ENCODE measurements around the gene DCC.

DCC gene

DNA sequence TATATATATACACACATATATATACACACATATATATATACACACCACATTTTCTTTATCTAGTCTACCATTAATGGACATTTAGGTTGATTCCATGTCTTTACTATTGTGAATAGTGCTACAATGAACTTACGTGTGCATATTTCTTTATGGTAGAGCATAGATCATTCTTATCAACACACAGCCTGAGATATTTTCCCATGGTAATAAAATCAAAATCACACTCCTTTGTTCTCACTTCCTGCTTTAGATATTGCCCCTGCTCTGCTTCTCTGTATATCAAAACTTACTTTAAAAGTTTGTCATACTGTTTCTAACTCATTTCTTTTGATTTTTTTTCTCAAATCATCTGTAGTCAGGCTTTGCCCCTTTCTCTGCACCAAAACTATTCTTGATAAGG is 119.9 kb downstream of the DCC start:
- no peak overlapping the region for H3K4me3 ChIP-seq (ENCODE audit: low read length)
- H3K9me3 ChIP-seq (ENCODE audit: insufficient read depth, low read depth, low read length), result no peaks in the 10 kb centered on the region
- H3K9ac ChIP-seq (ENCODE audit: low read depth, low read length), result no peak overlapping the region
- no peaks in the 10 kb centered on the region for H3K36me3 ChIP-seq (ENCODE audit: insufficient read depth, low read length)
- H3K27me3 ChIP-seq (ENCODE audit: insufficient read depth, low read length), result no peaks in the 10 kb centered on the region
- H3K4me1 ChIP-seq (ENCODE audit: insufficient read depth, low read length), result no peaks in the 10 kb centered on the region
- no peak overlapping the region for H3K27ac ChIP-seq (ENCODE audit: low read depth, low read length)
- WGBS, result 100% methylated on average over 1 of the region's 1 CpG

GRCh38 chr18:52462853-52463252 is 122.9 kb downstream of the DCC start:
- H3K27me3 ChIP-seq (ENCODE audit: insufficient read depth, low read length), result no peaks in the 10 kb centered on the region
- H3K9ac ChIP-seq (ENCODE audit: low read depth, low read length), result no peak overlapping the region
- 97% methylated on average over 4 of the region's 4 CpGs for WGBS
- H3K4me1 ChIP-seq (ENCODE audit: insufficient read depth, low read length), result no peaks in the 10 kb centered on the region
- H3K9me3 ChIP-seq (ENCODE audit: insufficient read depth, low read depth, low read length), result no peaks in the 10 kb centered on the region
- no peak overlapping the region for H3K27ac ChIP-seq (ENCODE audit: low read depth, low read length)
- H3K4me3 ChIP-seq (ENCODE audit: low read length), result no peak overlapping the region
- H3K36me3 ChIP-seq (ENCODE audit: insufficient read depth, low read length), result no peaks in the 10 kb centered on the region

GRCh38 chr18:52465391-52465790 is 125.4 kb downstream of the DCC start:
- Histone ChIP-seq H3K9ac (ENCODE audit: low read depth, low read length) (no peak overlapping the region), H3K27me3 (ENCODE audit: insufficient read depth, low read length) (no peaks in the 10 kb centered on the region), H3K9me3 (ENCODE audit: insufficient read depth, low read depth, low read length) (no peaks in the 10 kb centered on the region), H3K27ac (ENCODE audit: low read depth, low read length) (no peak overlapping the region), H3K4me3 (ENCODE audit: low read length) (no peak overlapping the region), H3K4me1 (ENCODE audit: insufficient read depth, low read length) (no peaks in the 10 kb centered on the region), H3K36me3 (ENCODE audit: insufficient read depth, low read length) (no peaks in the 10 kb centered on the region)
- WGBS, result 61% methylated on average over 4 of the region's 4 CpGs

GRCh38 chr18:52468496-52468895 is 128.5 kb downstream of the DCC start:
- Histone ChIP-seq H3K4me1 (ENCODE audit: insufficient read depth, low read length) (no peaks in the 10 kb centered on the region), H3K36me3 (ENCODE audit: insufficient read depth, low read length) (no peaks in the 10 kb centered on the region), H3K27me3 (ENCODE audit: insufficient read depth, low read length) (no peaks in the 10 kb centered on the region), H3K4me3 (ENCODE audit: low read length) (no peak overlapping the region), H3K9ac (ENCODE audit: low read depth, low read length) (no peak overlapping the region), H3K27ac (ENCODE audit: low read depth, low read length) (no peak overlapping the region), H3K9me3 (ENCODE audit: insufficient read depth, low read depth, low read length) (no peaks in the 10 kb centered on the region)
- WGBS, result 90% methylated on average over 1 of the region's 1 CpG

DNA sequence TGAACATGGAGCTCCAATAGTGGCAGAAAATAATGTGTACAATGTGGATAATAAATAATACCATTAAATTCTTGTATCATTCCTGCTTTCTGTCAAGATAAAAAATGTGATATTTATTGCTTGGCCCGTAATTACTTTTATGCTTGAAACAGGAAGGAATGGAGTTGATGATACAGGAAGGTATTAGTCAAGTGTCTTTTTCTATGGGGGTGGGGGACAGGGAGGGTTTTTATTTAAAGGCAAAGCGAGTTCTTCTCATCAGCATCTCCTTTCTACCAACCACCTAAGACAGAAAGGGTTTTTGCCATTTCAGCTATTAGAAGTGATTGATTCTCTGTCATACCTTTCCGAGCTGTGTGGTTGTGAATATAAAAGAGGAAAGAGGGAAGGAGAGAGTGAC is 135.3 kb downstream of the DCC start:
- Histone ChIP-seq H3K9me3 (ENCODE audit: insufficient read depth, low read depth, low read length) (no peaks in the 10 kb centered on the region), H3K9ac (ENCODE audit: low read depth, low read length) (no peak overlapping the region), H3K36me3 (ENCODE audit: insufficient read depth, low read length) (no peaks in the 10 kb centered on the region), H3K4me1 (ENCODE audit: insufficient read depth, low read length) (no peaks in the 10 kb centered on the region), H3K27ac (ENCODE audit: low read depth, low read length) (no peak overlapping the region), H3K27me3 (ENCODE audit: insufficient read depth, low read length) (no peaks in the 10 kb centered on the region), H3K4me3 (ENCODE audit: low read length) (no peak overlapping the region)
- WGBS, result 92% methylated on average over 2 of the region's 3 CpGs

GRCh38 chr18:52481116-52481515 is 141.1 kb downstream of the DCC start:
- no peak overlapping the region for H3K4me3 ChIP-seq (ENCODE audit: low read length)
- H3K4me1 ChIP-seq (ENCODE audit: insufficient read depth, low read length), result no peaks in the 10 kb centered on the region
- no peaks in the 10 kb centered on the region for H3K36me3 ChIP-seq (ENCODE audit: insufficient read depth, low read length)
- H3K9ac ChIP-seq (ENCODE audit: low read depth, low read length), result no peak overlapping the region
- H3K27ac ChIP-seq (ENCODE audit: low read depth, low read length), result no peak overlapping the region
- no peaks in the 10 kb centered on the region for H3K9me3 ChIP-seq (ENCODE audit: insufficient read depth, low read depth, low read length)
- 94% methylated on average over 6 of the region's 6 CpGs for WGBS
- H3K27me3 ChIP-seq (ENCODE audit: insufficient read depth, low read length), result no peaks in the 10 kb centered on the region

DNA sequence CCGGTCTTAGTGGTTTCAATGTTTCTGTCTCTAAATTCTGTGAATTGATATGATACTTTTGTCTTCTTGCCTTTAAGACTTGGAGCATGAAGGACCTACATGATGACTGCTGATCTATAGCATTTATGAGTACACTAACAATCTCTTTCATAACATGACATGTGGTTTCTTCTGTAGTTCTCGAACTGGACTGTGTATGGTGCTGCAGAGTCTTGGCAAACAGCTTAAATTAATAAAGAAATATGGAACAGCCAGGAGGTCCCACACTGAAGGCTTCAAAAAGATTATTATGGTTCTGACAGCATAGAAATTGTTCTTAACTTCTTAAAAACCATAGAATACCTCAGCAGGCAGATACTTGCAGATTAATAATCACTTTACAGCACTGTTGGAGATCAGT is 145.0 kb downstream of the DCC start:
- Histone ChIP-seq H3K27ac (ENCODE audit: low read depth, low read length) (no peak overlapping the region), H3K4me1 (ENCODE audit: insufficient read depth, low read length) (no peaks in the 10 kb centered on the region), H3K9me3 (ENCODE audit: insufficient read depth, low read depth, low read length) (no peaks in the 10 kb centered on the region), H3K4me3 (ENCODE audit: low read length) (no peak overlapping the region), H3K36me3 (ENCODE audit: insufficient read depth, low read length) (no peaks in the 10 kb centered on the region), H3K9ac (ENCODE audit: low read depth, low read length) (no peak overlapping the region), H3K27me3 (ENCODE audit: insufficient read depth, low read length) (no peaks in the 10 kb centered on the region)
- WGBS, result 98% methylated on average over 2 of the region's 2 CpGs

- H3K36me3 ChIP-seq (ENCODE audit: insufficient read depth, low read length), result no peaks in the 10 kb centered on the region
- no peak overlapping the region for H3K27ac ChIP-seq (ENCODE audit: low read depth, low read length)
- H3K9ac ChIP-seq (ENCODE audit: low read depth, low read length), result no peak overlapping the region
- H3K4me1 ChIP-seq (ENCODE audit: insufficient read depth, low read length), result no peaks in the 10 kb centered on the region
- WGBS, result 89% methylated on average over 6 of the region's 6 CpGs
- no peak overlapping the region for H3K4me3 ChIP-seq (ENCODE audit: low read length)
- H3K9me3 ChIP-seq (ENCODE audit: insufficient read depth, low read depth, low read length), result no peaks in the 10 kb centered on the region
- no peaks in the 10 kb centered on the region for H3K27me3 ChIP-seq (ENCODE audit: insufficient read depth, low read length)
These were observed 146.1 kb downstream of the DCC start for GRCh38 chr18:52486052-52486451.

DNA sequence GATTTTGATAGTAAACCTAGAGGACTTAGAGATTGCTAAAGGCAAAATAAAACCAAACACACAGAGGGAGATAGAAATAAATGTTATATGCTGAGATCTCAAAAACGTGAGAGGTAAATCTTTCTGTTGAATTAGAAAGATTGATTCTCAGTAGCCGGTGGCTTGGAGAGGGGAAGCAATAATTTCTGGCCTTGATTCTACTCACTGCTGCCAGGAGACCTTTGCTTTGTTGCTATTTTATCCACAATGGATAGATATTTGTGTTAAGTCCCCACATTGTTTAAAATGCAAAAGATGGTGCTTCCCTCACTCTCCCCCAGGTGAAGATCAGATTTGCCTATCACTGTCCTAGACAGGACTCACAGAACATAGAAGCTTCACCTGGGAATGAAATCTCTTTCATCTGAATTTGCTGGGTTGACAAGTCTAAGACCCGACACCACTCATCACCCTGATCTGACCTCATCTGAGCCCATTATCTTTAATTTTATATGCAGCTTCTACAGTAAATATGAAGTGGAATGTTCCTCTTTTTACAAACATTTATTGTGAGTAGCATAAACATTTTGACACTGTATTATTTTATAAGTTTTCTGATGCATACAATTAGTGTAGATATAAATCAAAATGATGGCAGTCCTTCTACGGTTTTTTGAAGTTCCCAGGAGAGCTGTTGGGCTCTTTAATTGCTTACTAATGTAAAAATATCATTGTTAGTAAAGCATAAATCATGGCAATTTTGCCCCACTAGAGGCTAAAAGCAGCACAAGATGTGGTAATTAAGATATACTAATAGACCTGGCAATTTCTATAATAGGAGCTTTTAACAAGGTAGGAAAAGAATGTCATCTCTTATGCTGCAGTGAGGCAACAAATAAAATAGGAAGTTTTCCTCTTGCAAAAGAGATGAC is 149.7 kb downstream of the DCC start:
- Histone ChIP-seq H3K27me3 (ENCODE audit: insufficient read depth, low read length) (no peaks in the 10 kb centered on the region), H3K9me3 (ENCODE audit: insufficient read depth, low read depth, low read length) (peaks cover 13% of the 10 kb centered on the region), H3K4me3 (ENCODE audit: low read length) (no peak overlapping the region), H3K4me1 (ENCODE audit: insufficient read depth, low read length) (no peaks in the 10 kb centered on the region), H3K27ac (ENCODE audit: low read depth, low read length) (no peak overlapping the region), H3K36me3 (ENCODE audit: insufficient read depth, low read length) (no peaks in the 10 kb centered on the region), H3K9ac (ENCODE audit: low read depth, low read length) (no peak overlapping the region)
- WGBS, result 91% methylated on average over 3 of the region's 4 CpGs

DNA sequence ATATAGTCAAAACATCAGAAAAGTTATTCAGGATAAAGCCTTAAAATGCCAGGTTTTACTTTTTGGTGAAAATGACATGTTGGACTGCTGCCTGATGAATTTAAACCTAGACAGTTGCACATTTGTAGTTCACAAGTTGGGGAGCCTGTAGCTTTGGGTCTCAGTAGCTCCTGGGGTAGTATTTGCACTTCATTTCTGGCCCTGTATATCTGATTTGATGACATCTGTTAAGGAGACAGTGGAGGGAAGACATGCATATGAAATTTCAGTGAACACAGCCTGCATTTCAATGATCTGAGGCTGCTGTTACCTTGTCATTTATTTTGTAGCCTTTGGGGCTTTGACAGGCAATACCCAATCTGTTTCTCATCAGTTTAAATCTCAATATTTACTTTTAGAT is 156.4 kb downstream of the DCC start:
- Histone ChIP-seq H3K4me3 (ENCODE audit: low read length) (no peak overlapping the region), H3K9me3 (ENCODE audit: insufficient read depth, low read depth, low read length) (peaks cover 13% of the 10 kb centered on the region), H3K27ac (ENCODE audit: low read depth, low read length) (no peak overlapping the region), H3K36me3 (ENCODE audit: insufficient read depth, low read length) (no peaks in the 10 kb centered on the region), H3K27me3 (ENCODE audit: insufficient read depth, low read length) (no peaks in the 10 kb centered on the region), H3K9ac (ENCODE audit: low read depth, low read length) (no peak overlapping the region), H3K4me1 (ENCODE audit: insufficient read depth, low read length) (no peaks in the 10 kb centered on the region)

- no peaks in the 10 kb centered on the region for H3K36me3 ChIP-seq (ENCODE audit: insufficient read depth, low read length)
- 73% methylated on average over 6 of the region's 6 CpGs for WGBS
- no peaks in the 10 kb centered on the region for H3K27me3 ChIP-seq (ENCODE audit: insufficient read depth, low read length)
- no peak overlapping the region for H3K4me3 ChIP-seq (ENCODE audit: low read length)
- H3K9me3 ChIP-seq (ENCODE audit: insufficient read depth, low read depth, low read length), result peaks cover 3% of the 10 kb centered on the region
- H3K9ac ChIP-seq (ENCODE audit: low read depth, low read length), result no peak overlapping the region
- H3K27ac ChIP-seq (ENCODE audit: low read depth, low read length), result no peak overlapping the region
- no peaks in the 10 kb centered on the region for H3K4me1 ChIP-seq (ENCODE audit: insufficient read depth, low read length)
These were observed 159.0 kb downstream of the DCC start for GRCh38 chr18:52499016-52499415.

DNA sequence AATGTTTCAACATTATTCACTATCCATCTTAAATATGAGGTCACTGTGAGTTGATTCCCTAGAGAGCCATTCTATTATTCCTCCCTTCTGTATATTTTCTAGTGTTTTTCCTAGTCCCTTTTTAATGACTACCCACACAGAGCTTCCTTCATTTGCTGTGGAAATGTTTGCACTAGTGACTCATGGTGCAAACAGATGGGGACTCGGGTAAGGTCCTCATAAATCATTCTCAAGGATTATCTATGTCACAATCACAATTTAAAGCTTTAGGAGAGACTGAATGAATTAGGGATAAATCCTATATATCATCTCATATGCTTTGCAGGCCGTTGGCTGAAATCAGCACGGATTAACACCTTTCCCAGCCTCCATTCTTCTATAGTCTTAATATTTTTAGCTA is 159.6 kb downstream of the DCC start:
- Histone ChIP-seq H3K9me3 (ENCODE audit: insufficient read depth, low read depth, low read length) (no peaks in the 10 kb centered on the region), H3K27me3 (ENCODE audit: insufficient read depth, low read length) (no peaks in the 10 kb centered on the region), H3K36me3 (ENCODE audit: insufficient read depth, low read length) (no peaks in the 10 kb centered on the region), H3K4me3 (ENCODE audit: low read length) (no peak overlapping the region), H3K4me1 (ENCODE audit: insufficient read depth, low read length) (no peaks in the 10 kb centered on the region), H3K9ac (ENCODE audit: low read depth, low read length) (no peak overlapping the region), H3K27ac (ENCODE audit: low read depth, low read length) (no peak overlapping the region)
- WGBS, result 100% methylated on average over 2 of the region's 3 CpGs

All from HUES64 (cell line).